NCI-H82 (cell line): ENCODE results near the gene TBC1D14.

ENCODE experiments used
- DNase-seq: peaks from one replicate; lab custom pipeline; 2025; lab: John Stamatoyannopoulos, UW

Gene TBC1D14

DNA sequence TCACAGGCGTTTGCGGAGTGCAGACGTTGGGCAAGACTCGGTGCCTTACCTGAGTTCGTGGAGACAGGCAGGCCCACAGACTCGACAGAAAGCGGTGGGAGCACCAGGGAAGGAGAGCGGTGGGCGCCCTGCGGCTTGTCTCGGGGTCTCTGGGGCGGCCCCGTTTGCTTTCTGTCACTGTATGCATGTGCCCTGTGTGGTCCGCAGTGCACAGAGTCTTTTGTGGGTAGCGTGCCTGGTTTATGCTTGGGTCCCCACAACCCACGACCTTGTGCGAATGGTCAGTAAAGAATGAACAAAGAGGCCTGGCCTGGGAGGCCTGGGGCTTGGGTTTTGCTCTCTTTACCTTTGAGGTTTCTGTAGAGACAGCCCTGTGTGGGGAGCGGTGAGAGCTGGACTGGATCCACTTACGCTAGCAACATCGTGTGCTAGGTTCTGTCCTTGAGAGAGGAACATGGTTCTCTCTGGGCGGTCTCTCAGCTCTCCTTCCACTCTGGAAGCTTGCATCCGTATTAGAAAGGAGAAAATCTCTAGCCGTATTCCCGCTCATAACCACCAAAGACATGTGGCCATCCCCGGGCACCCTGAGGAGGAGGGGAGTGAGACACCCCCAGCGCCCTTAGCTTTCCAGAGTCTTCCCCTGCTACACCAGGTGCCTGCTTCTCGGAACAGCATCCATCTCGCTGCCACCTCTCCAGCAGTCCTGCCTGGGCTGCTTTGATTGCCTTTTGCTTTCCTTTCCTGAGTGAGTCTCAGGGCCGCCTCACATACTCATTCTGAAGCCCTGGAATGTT is 134.7 kb downstream of the TBC1D14 start:
- peak; percentile 20 for DNase-seq

GRCh38 chr4:7045553-7045952 is 135.9 kb downstream of the TBC1D14 start:
- no peak for DNase-seq

DNA sequence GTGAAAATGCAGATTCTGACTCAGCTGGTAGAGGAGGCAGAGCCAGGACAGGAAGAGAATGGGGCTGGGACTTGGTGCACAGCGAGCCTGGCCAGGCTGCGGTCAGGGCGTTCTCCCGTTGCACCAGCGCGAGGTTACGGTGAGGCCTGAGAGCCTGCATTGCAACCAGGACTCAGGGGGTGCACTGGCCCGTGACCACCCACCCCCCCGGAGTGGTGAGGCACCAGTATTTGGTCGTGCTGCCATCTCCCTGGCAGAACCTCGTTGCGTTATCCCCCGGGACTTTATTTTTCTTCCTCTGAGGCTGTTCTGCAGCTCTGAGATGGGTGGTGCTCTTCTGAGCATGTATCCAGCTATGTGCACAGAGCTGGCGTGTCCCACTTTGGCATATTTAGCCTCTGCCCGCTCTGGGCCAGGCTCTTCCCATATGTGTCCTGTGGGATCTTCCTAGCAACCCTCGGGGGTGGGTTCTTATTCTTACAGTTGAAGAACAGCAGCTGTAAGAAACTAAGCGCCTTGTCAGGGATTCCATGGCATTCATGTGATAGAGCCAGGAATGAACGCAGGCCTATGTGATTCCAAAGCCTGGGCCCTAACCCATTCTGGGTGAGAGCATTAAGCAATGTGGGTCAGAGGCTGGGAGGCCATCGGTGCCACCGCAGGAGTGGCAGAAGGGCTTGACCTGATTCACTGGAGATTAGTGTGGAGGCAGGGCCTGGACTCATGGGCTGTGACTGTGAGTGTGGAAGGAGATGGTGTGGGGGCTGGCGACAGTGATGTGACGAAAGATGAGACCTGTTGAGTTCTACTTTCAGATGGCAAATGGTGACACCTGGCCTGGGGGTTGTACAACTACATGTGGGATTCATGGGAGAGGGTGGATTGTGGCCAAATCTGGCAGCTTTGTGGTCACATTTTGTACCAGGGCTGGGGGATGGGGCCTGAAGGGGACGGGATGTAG is 136.6 kb downstream of the TBC1D14 start:
- DNase-seq, result no peak

DNA sequence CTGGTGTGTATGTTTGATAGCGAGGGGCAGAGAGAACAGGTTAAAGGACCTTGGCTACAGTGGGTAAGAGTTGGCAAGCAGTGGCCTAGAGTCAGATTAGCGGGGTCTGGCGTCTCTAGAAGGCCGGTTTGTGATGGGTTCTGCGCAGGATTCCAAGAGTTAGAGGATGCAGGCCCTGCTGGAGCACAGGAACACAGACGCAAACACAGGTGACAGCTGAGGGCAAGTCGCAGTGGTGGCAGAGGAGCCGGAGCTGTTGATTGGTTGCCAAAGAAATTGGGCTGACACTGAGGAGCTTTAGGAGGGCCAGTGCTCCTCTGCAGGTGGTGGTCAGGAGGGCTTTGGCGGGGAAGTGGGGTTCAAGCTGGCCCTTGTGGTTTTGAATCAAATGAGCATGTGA is 137.3 kb downstream of the TBC1D14 start:
- no peak for DNase-seq

- no peak for DNase-seq
Measured at GRCh38 chr4:7048642-7049041, 139.0 kb downstream of the TBC1D14 start.

GRCh38 chr4:7049295-7049694 is 139.7 kb downstream of the TBC1D14 start:
- DNase-seq, result no peak

DNA sequence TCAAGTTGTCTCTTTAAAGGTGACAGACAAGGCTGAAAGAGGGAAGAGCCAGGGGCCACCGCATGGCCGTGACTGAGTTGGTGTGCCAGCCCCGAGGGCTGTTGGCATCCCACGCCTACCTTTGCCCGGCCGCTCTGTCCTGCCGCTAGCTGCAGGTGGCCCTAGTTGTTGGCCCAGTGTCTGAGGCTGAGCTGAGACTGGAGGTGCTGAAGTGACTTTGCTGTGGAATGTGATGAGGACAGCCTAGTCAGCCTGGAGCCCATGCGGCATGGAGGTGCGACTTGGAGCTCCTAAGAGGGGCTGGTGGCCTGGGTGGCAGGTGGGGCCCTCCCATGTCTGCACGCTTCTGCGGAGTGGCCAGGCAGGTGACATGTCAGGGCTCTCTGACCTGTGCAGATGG is 140.1 kb downstream of the TBC1D14 start:
- no peak for DNase-seq

DNA sequence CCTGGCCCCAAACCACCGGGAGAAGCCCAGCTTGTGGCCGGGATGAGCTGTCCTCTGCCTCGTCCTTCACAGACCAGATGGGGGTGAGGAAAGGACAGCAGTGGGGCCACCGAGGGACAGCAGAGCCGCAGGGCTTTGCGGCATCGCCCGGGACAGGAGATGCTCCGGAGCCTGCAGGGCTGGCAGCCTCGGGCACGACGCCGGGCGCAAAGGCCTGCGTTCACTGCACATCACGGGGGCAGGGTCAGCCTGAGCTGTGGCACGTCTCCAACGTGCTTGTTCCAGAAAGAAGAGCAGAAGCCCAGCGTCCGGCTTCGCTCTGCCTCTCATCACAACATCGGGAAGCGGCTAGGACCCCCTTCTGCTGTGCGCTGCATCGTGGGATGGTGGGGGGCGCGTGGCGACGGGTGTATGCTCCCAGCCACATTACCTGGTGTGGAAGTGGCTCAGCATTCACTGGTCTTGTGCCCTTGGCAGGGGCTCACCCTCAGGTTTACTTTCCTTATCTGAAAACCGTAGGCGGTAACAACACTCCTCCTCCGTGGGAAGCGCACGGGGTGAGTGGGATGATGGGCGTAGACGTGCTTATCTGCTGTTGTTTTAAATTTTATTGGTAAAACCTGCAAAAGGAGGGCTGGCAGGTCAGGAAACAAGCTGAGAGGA is 141.0 kb downstream of the TBC1D14 start:
- DNase-seq, result no peak

DNA sequence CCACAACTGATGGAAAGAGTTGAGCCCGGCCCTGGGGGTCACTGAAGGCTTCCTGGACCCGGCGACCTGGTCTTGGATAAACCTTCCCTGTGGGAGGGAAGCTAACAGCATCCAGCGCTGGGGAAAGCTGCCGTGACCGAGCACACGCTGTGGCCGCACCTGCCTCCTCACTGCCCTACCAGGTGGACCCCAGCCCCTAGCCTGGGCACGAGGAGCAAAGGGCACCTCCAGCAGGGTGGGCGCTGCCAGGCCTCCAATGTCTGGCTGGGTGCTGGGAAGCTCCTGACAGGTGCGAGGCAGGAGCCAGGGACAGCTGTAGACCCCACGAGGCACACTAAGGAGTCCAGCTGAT is 141.5 kb downstream of the TBC1D14 start:
- DNase-seq, result no peak

GRCh38 chr4:7051905-7052304 is 142.3 kb downstream of the TBC1D14 start:
- no peak for DNase-seq

- no peak for DNase-seq
Measured at GRCh38 chr4:7052313-7052712, 142.7 kb downstream of the TBC1D14 start.

DNA sequence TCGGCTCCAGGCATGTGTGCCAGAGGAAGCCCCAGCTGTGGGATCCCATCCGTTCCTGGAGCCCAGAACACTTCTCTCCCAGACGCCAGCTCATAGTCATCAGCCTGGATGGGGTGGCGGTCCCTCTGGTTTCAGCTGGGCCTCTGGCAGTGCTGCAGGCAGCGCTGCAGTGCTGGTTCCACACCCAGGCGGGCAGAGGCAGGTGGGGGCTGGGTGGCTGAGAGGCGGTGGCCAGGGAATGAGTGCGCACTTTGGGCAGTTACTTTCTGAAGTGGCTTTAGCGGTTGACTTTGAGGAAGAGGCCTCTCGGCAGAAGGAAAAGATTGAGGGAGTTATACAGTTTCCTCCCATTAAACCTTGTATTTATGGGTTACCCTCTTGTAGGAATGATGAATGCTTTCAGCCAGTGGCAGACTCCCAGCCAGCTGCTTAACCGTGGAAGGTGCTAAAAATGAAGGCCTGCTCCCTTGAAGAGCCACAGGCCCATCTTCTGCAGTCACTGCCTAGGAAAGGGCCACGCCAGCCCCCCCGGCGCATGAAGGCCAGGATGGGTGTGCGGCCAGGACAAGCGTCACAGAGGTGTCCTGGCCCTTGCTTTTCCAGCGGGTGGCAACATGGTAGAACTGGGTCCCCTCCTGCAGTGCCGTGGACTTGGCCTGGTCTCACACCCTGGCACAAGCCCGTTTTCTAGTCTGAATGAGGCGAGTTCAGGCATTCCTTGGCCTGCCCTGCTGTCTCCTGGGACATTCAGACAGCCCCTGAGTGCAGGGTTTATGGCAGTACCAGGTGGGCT is 143.5 kb downstream of the TBC1D14 start:
- no peak for DNase-seq

DNA sequence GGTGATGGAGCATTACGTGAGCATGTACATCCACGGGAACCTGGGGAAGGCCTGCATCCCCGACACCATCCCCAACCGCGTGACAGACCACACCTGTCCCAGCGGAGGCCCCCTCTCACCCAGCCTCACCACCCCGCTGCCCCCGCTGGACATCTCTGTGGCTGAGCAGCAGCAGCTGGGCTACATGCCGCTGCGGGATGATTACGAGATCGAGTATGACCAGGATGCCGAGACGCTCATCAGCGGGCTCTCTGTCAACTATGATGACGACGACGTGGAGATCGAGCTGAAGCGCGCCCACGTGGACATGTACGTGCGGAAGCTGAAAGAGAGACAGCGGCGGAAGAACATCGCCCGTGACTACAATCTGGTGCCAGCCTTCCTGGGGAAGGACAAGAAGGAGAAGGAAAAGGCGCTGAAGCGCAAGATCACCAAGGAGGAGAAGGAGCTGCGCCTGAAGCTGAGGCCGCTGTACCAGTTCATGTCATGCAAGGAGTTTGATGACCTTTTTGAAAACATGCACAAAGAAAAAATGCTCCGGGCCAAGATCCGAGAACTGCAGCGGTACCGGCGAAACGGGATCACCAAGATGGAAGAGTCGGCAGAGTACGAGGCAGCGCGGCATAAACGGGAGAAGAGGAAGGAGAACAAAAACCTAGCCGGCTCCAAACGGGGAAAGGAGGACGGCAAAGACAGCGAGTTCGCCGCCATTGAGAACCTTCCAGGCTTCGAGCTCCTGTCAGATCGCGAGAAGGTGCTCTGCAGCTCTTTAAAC is 144.7 kb downstream of the TBC1D14 start:
- DNase-seq, result no peak

- no peak for DNase-seq
Measured at GRCh38 chr4:7055111-7055989, 145.7 kb downstream of the TBC1D14 start.

GRCh38 chr4:7055990-7056325 is 146.3 kb downstream of the TBC1D14 start:
- DNase-seq, result no peak

DNA sequence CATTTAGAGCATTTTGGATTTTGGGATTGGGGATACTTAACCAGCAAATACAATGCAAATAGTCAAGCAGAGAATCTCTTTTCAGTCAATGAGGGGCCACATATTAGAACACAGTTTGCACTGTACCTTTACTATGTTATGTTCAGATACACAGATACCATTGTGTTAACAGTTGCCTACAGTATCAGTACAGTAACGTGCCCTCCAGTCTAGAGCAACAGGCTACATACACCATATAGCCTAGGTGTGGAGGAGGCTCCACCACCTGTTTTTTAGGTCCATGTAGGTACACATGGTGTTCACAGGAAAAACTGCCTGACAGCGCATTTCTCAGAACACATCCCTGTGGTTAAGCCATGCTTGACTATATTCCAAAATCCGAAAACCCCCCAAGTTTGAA is 149.2 kb downstream of the TBC1D14 start:
- no peak for DNase-seq

DNA sequence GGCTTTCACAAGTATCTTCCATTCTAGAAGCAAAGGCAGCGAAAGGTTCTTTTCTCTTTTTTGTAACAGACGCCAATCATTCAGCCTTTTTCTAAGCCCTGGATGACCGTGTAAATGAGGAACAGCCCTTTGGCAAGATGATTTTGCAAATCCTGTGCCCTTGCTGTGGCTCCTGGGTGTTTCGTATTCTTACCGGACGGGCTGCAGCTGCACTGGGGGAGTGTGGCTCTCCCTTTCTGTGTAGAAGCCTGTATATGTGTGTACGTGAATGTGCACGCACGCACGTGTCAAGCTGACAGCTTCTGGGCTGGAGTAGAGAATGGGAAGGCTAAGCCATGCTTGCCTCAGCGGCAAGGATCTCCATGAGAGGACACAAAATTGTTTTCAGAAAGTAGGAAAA is 150.0 kb downstream of the TBC1D14 start:
- DNase-seq, result no peak

GRCh38 chr4:7060346-7061150 is 150.9 kb downstream of the TBC1D14 start:
- DNase-seq, result no peak

- no peak for DNase-seq
Measured at GRCh38 chr4:7061815-7062214, 152.2 kb downstream of the TBC1D14 start.
